ENCODE results near the gene MSH6.
A peak's percentile ranks its signal among the peaks of the same experiment; 100 is the strongest.

Gene MSH6, protein sequence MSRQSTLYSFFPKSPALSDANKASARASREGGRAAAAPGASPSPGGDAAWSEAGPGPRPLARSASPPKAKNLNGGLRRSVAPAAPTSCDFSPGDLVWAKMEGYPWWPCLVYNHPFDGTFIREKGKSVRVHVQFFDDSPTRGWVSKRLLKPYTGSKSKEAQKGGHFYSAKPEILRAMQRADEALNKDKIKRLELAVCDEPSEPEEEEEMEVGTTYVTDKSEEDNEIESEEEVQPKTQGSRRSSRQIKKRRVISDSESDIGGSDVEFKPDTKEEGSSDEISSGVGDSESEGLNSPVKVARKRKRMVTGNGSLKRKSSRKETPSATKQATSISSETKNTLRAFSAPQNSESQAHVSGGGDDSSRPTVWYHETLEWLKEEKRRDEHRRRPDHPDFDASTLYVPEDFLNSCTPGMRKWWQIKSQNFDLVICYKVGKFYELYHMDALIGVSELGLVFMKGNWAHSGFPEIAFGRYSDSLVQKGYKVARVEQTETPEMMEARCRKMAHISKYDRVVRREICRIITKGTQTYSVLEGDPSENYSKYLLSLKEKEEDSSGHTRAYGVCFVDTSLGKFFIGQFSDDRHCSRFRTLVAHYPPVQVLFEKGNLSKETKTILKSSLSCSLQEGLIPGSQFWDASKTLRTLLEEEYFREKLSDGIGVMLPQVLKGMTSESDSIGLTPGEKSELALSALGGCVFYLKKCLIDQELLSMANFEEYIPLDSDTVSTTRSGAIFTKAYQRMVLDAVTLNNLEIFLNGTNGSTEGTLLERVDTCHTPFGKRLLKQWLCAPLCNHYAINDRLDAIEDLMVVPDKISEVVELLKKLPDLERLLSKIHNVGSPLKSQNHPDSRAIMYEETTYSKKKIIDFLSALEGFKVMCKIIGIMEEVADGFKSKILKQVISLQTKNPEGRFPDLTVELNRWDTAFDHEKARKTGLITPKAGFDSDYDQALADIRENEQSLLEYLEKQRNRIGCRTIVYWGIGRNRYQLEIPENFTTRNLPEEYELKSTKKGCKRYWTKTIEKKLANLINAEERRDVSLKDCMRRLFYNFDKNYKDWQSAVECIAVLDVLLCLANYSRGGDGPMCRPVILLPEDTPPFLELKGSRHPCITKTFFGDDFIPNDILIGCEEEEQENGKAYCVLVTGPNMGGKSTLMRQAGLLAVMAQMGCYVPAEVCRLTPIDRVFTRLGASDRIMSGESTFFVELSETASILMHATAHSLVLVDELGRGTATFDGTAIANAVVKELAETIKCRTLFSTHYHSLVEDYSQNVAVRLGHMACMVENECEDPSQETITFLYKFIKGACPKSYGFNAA (N-terminal part only)

DNA sequence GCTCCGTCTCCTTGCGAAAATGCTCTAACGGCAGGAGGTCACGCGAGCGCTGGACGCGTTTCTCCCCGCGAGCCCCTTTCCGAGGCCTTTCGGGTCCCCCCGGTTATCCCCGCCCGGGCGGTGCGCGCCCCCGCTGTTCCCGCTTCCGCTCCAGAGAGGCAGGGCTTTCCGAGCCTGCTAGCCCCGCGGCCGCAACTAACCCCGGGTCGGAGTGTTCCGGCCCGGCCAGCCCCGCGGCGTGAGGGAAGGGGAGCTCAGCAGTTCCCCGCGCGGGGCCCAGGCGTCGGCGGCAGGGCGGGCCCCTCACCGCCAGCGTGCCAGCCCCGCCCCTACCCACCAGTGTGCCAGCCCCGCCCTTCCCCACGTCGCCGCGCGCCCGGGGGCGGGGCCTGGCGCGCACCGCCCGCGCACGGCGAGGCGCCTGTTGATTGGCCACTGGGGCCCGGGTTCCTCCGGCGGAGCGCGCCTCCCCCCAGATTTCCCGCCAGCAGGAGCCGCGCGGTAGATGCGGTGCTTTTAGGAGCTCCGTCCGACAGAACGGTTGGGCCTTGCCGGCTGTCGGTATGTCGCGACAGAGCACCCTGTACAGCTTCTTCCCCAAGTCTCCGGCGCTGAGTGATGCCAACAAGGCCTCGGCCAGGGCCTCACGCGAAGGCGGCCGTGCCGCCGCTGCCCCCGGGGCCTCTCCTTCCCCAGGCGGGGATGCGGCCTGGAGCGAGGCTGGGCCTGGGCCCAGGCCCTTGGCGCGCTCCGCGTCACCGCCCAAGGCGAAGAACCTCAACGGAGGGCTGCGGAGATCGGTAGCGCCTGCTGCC is at the start of gene MSH6:
TSS of gene MSH6 (plus strand) at position 475 of the 815 bp plus-strand sequence. CDS start at position 564, 89 bp downstream.
- peak; percentile 93 for DNase-seq

DNA sequence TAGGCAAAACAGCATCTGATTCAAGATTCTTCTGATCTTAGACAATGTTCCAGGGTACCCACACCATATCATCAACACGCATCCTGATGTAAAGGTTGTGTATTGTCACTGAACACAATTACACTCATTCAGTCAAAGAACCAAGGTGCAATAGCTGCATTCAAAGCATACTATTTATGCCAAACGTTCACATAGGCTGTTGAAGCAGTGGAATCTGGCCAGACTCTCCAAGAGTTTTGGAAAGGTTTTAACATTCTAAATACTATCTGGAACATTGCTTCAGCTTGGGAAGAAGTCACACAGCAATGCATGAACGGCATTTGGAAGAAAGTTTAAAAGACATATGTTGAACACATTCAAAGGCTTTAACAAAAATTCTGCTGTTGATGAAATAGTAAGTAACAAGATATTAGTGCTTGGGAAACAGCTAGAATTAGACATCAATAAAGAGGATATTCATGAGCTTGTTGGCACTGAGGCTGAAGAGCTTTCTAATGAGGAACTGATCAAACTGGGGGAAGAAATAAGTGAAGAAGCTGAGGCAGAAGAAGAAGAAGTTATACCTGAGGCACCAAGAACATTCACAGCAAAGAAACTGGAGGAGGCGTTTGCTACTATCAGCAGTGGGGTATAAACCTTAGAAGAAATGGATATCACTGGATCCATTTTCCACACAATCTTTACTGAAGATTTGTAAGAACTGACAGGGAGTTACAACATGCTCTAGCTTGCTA is 47.6 kb upstream of the MSH6 start:
- no peak for DNase-seq

DNA sequence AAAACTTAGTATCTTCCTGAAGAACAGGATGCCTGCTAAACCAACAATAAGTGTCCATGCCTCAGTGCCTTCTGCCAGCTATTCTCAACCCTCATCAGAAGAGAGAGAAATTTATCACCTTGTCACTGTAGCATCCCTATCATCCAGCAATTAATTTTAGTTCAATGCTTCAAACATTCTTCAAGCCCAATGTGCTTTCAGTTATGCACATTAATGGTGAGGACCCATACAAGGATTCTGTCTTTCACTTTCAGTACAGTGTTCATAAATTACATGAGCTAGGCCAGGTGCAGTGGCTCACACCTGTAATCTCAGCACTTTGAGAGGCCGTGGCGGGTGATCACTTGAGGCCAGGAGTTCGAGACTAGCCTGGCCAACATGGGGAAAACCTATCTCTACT is 47.0 kb upstream of the MSH6 start:
- DNase-seq = no peak

DNA sequence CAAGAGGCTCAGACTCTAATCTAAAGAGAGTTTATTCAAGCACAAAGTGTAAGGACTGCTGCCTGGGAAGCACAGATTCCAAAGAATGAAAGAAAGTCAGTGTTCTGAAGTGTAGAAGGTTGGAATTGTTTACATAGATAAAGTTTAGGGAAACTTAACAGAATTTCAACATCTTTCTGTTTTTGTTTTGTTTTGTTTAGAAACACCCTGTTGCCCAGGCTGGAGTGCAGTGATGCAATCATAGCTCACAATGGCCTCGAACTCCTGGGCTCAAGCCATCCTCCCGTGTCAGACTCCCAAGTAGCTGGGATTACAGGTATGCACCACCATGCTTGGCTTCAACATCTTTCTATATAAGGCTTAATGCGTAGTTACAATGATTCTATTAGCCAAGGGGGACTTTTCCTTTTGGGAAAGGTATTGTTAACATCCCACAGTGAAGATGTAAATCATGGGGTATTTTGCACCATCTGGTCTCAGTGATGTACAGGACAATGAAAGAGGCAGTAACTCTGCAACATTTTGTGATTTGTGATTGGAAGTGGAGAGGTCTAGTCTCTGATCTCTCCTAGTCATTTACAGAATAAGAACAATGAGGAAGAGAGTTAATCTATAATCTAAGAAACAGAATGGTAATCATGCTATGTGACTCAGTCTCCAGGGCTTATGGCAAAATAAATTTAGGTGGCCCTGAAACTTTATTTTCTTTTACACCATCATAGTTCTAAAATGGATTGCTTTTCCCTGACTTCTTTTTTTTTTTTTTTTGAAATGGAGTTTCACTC is 45.6 kb upstream of the MSH6 start:
- DNase-seq = no peak

DNA sequence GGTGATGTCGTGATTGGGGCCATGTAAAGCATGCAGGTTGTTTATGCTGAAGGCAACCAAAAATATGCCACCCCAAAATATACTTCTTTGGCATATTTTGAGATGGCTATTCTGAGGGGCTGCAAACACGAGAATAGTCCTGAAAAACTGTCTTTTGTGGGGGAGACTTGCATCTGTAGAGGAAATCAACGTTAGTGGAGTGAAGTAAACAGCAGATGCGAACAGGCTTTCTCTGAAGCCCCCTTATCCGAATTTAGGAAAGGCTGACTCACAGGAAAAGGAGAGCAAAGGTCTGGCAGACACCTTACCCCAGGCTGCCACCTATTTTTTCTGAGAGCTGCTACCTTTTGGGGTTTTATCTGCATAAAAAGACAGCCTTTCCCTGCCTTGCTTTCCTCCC is 44.6 kb upstream of the MSH6 start:
- no peak for DNase-seq

DNA sequence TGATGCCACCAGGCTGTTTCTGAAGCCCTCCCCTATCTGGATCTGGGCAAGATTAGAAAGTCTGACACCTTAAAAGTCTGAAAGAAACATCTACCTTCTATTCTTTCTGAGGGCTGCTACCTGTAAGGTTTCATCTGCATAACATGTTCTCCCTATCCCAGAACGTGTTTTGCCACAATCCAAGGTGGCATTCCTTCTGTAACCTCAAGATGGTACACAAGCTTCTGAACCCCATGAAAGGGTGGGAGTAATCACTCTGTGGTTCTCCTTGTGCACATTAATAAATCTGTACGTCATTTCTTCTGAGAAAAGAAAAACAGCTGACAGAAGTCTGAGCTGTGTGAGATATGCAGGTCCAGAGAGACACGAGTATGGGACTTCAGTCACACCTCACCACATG is 41.8 kb upstream of the MSH6 start:
- DNase-seq = no peak

DNA sequence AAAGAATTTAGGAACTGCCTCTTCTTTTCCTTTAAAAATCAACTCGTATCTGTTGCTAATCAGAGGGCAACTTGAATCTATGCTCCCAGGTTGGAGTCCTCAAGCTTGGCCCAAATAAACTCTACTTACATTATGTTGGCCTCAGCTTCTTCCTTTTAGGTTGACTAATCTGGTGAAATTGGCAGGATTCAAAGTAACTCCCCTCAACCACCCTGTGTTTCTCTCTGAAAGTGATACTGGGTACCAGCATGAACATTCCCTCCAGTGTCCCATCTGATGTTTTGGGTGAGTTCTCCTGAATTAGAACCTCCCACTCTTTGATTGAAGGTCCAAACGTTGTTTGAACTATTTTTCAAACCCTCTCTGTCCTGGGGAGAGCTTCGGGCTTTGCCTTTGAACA is 41.3 kb upstream of the MSH6 start:
- no peak for DNase-seq

DNA sequence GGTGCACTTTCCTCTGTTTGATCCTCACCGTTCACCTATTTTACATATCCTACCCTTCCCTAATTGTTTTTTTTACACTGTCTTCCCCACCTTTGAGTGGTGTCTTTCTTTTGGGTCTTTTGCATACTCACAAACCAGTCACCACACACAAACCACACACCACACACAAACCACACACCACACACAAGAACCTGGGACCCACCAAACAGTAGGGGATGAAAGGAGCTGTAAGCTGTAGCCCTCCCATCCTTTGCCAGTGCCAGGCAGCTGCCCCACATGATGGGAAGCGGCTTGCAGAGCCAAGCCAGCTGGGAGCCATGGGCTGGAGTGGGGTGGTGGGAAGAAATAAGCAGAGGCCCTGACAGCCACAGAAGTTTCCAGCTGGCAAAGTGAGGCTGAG is 38.9 kb upstream of the MSH6 start:
- no peak for DNase-seq

DNA sequence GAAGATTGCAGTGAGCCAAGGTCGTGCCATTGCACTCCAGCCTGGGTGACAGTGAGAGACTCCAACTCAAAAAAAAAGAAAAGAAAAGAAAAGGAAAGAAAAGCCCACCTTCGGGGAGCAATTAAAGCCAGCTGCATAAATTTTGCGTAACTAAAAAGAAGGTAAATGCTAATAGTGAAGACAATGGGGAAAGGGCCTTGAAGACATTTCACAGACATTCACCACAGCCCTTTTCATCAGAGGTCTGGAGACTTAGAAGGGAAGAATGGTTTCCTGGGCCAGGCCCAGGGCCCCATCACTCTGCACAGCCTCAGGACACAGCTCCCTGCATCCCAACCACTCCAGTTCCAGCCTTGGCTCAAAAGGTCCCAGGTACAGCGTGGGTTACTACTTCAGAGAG is 35.1 kb upstream of the MSH6 start:
- no peak for DNase-seq

DNA sequence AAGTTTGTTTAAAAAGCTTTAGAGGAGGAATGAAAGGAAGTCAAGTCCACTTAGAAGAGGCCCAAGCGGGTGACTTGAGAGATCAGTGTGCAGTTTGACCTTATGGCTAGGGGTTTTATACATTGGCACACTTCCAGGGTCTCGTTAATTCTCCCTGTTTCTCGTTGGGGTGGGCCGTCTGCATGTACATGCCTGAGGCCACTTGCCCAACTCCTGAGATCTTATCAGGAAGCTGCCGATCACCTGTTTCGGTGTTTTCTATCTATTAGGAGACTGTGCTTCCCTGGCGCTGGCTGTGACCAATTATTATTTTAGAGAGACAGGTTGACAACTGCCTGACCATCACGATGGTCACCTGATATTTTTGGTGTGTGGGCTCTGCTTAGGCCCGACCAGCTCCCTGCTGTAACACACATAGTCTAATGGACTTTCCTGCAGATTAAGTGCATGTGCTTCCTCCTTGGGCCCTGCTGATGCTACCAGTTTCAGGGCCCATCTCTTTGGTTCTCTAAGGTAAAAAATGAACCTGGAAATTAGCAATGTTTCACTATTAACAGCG is 31.0 kb upstream of the MSH6 start:
- no peak for DNase-seq

DNA sequence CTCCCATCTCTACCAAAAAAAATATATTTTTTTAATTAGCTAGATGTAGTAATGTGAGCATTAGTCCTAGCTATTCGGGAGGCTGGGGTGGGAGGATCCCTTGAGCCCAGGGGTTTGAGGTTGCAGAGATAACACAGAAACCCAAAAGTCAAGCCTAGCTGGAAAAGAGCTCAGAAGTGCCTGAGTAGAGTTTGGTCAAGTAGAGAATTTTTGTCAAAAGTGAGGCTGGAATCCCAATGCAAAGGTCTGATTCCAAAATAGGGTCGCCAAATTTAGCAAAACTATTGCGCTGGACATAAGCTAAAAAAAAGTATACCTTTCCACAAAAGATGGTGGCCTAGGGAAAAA is 15.5 kb upstream of the MSH6 start:
- DNase-seq = no peak

DNA sequence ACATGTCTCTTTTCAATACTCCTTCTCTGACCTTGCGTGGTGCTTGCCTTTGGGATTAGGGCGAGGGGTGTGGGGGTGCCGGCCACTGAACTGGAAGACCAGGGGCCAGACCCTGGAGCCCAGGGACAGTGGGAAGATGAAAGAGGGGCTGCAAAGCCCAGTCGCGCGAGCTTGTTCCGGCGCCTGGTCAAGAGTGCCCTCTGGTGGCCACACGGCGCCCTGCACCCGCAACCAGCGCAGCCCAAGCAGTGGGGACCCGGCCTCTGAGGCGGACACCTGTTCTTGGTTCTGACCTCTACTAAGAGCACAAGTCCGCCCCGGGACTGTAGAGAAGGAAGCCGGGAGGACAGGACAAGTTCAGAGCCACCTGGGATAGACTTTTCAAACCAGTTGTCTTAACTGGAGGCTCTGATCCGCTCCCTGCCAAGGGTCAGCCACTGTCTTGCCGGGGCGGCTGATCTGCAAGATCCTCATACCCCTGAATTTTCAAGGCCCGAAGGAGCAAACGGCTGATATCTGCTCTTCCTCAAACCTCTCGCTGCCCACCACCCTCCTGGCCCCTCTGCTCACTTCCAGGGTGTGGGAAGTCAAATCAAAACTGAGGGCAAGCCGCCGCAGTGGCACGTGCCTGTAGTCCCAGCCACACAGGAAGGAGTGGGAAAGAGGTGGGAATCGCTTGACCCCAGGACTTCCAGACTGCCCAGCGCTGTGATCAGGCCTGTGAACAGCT is 14.9 kb upstream of the MSH6 start:
- DNase-seq = peak; percentile 56 to 68

DNA sequence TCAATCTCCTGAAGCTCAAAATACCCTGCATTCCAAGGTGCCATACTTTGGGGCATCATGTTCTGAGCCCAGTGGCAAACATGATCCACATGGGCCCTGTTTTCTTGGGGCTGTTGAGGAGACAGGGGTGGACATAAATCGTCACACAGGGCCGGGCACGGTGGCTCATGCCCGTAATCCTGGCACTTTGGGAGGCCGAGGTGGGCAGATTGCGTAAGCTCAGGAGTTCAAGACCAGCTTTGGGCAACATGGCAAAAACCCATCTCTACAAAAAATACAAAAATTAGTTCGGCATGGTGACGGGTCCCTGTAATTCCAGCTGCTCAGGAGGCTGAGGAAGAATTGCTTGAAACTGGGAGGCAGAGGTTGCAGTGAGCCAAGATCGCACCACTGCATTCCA is 13.6 kb upstream of the MSH6 start:
- DNase-seq = no peak

DNA sequence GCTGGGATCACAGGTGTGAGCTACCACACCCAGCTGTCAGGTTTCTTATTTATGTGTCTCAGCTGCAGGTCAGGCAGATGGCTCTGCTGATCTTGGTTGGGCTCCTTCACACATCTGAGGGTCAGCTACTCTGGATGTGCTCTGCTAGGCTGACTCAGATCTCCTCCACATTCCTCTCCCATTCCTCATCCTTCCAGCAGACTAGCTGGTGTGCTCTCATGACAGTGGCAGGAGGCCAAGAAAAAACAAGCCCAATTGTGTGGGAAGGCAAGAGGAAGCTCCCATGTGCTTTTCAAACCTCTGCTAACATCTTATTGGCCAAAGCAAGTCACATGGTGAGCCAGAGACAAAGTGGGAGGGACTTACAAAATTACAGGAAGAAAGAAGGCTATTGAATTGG is 11.7 kb upstream of the MSH6 start:
- peak in 1 of 2 experiments; percentile 36 for DNase-seq

DNA sequence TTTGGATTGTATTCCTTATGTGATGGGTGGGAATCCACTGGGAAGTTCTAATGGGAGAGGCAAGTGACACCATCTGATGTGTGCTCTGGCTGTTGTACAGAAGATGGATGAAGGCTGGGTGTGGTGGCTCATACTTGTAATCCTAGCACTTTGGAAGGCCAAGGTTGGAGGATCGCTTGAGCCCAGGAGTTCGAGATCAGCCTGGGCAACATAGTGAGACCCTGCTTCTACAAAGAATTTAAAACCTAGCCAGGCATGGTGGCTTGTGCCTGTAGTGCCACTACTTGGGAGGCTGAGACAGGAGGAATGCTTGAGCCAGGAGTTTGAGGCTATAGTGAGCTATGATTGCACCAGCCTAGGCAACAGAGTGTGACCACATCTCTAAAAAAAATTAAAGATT is 10.6 kb upstream of the MSH6 start:
- DNase-seq = no peak

DNA sequence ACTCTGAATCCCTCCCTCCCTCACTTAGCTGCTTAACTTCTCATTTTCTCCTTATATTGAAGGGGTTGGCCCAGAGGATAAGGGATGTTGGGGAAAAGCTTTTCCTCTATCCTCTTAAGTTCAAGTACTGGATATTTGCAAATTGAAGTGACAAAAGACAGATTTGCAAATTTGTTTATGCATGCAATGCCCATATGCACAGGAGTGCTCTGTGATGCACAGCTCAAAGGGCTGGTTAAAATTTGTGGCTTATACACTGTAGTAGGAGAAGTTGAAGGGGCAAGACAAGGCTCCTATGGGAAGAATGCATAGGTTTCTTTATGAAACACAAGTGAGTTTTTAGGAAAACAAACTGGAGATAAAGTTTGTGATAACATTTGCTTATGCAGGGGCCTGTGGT is 8.4 kb upstream of the MSH6 start:
- DNase-seq = no peak

DNA sequence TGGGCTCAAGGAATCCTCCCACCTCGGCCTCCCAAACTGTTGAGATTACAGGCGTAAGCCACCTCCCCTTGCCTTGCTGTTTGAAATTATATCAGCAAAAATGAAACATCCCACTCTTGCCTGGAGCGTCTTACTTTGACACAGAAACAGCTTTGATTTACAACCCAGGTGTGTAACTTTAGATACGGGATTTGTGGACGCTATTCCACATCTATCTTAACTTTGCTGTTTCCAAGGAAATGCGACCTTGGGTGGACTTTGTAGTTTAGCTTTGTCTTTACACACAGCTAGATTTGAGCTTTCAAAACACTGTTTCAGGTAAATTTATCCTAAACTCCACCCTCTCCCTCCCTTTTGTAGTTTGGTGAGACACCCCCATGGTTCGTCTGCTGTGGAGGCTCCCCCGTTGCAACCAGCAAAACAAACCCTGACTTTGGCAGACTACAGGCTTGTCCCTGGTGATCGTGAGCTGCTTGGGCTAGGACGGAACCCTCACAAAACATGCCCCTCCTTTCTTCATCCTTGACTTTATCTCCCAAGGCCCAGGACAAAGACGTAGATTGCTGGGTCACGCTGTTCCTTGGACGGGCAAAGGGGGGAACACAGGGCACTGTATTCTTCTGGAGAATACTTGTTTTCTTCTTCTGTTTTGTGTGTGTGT is 5.5 kb upstream of the MSH6 start:
- DNase-seq = no peak

DNA sequence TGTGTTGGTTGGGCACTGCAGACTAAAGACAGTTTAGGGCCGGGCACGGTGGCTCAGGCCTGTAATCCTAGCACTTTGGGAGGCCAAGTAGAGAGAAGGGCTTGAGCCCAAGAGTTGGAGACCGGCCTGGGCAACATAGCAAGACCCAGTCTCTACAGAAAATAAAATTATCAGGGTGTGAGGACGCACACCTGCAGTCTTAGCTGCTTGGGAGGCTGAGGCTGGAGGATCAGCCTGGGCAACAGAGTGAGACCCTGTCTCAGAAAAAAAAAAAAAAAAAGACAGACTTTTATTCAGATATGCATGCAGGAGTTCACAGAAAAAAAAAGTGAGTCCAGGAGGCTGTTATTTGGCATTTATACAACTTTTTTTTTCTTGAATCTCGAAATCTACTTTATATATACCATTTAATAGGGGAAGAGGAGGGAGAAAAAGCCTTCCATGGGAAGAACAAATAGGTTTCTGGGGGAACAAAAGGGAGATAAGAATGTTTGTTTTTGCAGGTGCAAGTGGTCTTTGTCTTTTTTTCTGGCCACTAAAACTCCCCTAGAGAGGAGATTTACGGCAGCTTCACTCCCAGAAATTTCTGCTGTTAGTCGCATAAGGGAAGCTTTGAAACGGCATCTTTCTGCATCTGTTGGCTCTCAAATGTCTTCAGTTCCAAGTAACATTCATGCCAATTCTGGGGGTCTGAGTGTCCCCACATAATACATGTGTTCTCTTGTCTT is 4.1 kb upstream of the MSH6 start:
- DNase-seq = no peak

DNA sequence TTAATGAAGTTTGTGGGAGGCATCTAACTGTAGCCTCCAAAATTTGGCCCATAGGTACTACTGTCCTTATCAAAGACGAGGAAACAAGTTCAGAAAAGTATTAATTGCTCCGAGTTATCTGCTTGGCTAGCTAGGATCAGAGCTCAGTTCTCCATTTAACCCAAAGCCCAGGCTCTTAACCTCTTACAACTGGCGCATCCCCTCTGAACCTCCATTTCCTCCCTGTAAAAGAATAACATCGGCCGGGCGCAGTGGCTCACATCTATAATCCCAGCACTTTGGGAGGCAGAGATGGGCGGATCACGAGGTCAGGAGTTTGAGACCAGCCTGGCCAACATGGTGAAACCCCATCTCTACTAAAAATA is 3.5 kb upstream of the MSH6 start:
- no peak for DNase-seq
